GM21515 (cell line): ENCODE measurements around the gene EEF1G.

Source experiments
- ATAC-seq: cut with Tn5 transposase; IDR thresholded peaks from one replicate; pipeline ENCODE4 v1.9.1; 2021; ENCODE audit not compliant: unreplicated experiment

The EEF1G gene

GRCh38 chr11:62542111-62542745, 31.5 kb downstream of the EEF1G start:
- no peak for ATAC-seq

GRCh38 chr11:62540804-62541701, 32.6 kb downstream of the EEF1G start:
- ATAC-seq: peak; percentile 35

GRCh38 chr11:62539238-62539925, 34.3 kb downstream of the EEF1G start:
- no peak for ATAC-seq

- no peak for ATAC-seq
Observed at GRCh38 chr11:62538470-62539237, 35.0 kb downstream of the EEF1G start.

- ATAC-seq: no peak
Observed at GRCh38 chr11:62536301-62536957, 37.3 kb downstream of the EEF1G start.

GRCh38 chr11:62535802-62536201, 37.9 kb downstream of the EEF1G start:
- ATAC-seq: no peak

- no peak for ATAC-seq
Observed at GRCh38 chr11:62534779-62535545, 38.7 kb downstream of the EEF1G start.

GRCh38 chr11:62532096-62532495, 41.6 kb downstream of the EEF1G start:
- no peak for ATAC-seq

GRCh38 chr11:62516736-62517371, 56.8 kb downstream of the EEF1G start:
- ATAC-seq: no peak

- no peak for ATAC-seq
Observed at GRCh38 chr11:62514151-62514550, 59.5 kb downstream of the EEF1G start.

- ATAC-seq: no peak
Observed at GRCh38 chr11:62513626-62514025, 60.1 kb downstream of the EEF1G start.

GRCh38 chr11:62512961-62513360, 60.7 kb downstream of the EEF1G start:
- ATAC-seq: no peak
